GM13976 (cell line): ENCODE measurements around the gene COL13A1.

Source experiments
- DNase-seq: peaks from one replicate; pipeline ENCODE4 v3.0.0; 2012; ENCODE audit warnings: low spot score
- CTCF ChIP-seq: IDR thresholded peaks from 2 replicates; pipeline ENCODE4 v1.5.1; 2012; ENCODE audit warnings: borderline replicate concordance, mild to moderate bottlenecking; ENCODE audit not compliant: insufficient read depth; ENCODE audit errors: extremely low read depth, missing control alignments, control extremely low read depth
- in situ Hi-C: fragments of 300-500 bp; cut with MboI; formaldehyde crosslinking; loops from one replicate; pipeline ENCODE4 v1.12.0; 2022; ENCODE audit warnings: low sequenced_read_pairs, mixed read lengths, inconsistent platforms; ENCODE audit not compliant: unreplicated experiment

Gene COL13A1

GRCh38 chr10:69826094-69826493, 24.4 kb downstream of the COL13A1 start:
- TF ChIP-seq CTCF, result no peak
- in situ Hi-C loops, result no loop called here
- no peak for DNase-seq

- no peak for TF ChIP-seq CTCF
- DNase-seq, result no peak
- in situ Hi-C loops, result no loop called here
Measured at GRCh38 chr10:69826789-69827554, 25.3 kb downstream of the COL13A1 start.

- in situ Hi-C loops, result no loop called here
- DNase-seq, result no peak
- no peak for TF ChIP-seq CTCF
Measured at GRCh38 chr10:69828144-69828870, 26.6 kb downstream of the COL13A1 start.

GRCh38 chr10:69829775-69830174, 28.1 kb downstream of the COL13A1 start:
- DNase-seq, result no peak
- in situ Hi-C loops, result no loop called here
- no peak for TF ChIP-seq CTCF

GRCh38 chr10:69831231-69831855, 29.6 kb downstream of the COL13A1 start:
- no peak for DNase-seq
- in situ Hi-C loops, result no loop called here
- TF ChIP-seq CTCF, result no peak

GRCh38 chr10:69835233-69835632, 33.5 kb downstream of the COL13A1 start:
- no peak for TF ChIP-seq CTCF
- in situ Hi-C loops, result no loop called here
- no peak for DNase-seq
